Renal cortical epithelial cell (primary cell): ENCODE measurements around the gene RPTOR. TPM values are rescaled to one million over a fixed set of nuclear protein-coding genes. Genes with fewer than 3 reads are reported as not detected.
"Not testable (repeated sequence)": the region's sequence is repeated elsewhere in the genome, so short reads cannot be mapped to it uniquely, and the experiment has no call there.

Experiments used
- DNase-seq: peaks from one replicate; pipeline ENCODE4 v3.0.0-alpha.2; 2011; ENCODE audit warnings: low read depth
- total RNA-seq: library from RNA; depleted of rRNA; stranded (reverse); fragments of >200 nt; gene quantifications from 2 replicates; pipeline ENCODE4 v1.2.3, GENCODE V29; 2014

RPTOR gene
- total RNA-seq, 1 donor from 2014 or later: 35.5 TPM

GRCh38 chr17:80814491-80814890 is 269.9 kb downstream of the RPTOR start:
- no peak for DNase-seq

GRCh38 chr17:80815151-80815681 is 270.6 kb downstream of the RPTOR start:
- no peak for DNase-seq

GRCh38 chr17:80815718-80816117 is 271.1 kb downstream of the RPTOR start:
- not testable (repeated sequence) for DNase-seq

GRCh38 chr17:80816241-80817103 is 271.8 kb downstream of the RPTOR start:
- DNase-seq: no peak

- no peak for DNase-seq
These were observed 272.7 kb downstream of the RPTOR start for GRCh38 chr17:80817321-80817845.

GRCh38 chr17:80817861-80818260 is 273.2 kb downstream of the RPTOR start:
- peak; percentile 16 for DNase-seq

- DNase-seq: no peak
These were observed 274.2 kb downstream of the RPTOR start for GRCh38 chr17:80818871-80819270.

GRCh38 chr17:80819422-80820164 is 275.0 kb downstream of the RPTOR start:
- no peak for DNase-seq

- no peak for DNase-seq
These were observed 275.7 kb downstream of the RPTOR start for GRCh38 chr17:80820331-80820730.

GRCh38 chr17:80821546-80821945 is 276.9 kb downstream of the RPTOR start:
- no peak for DNase-seq

GRCh38 chr17:80822021-80822699 is 277.5 kb downstream of the RPTOR start:
- DNase-seq: no peak

- DNase-seq: no peak
These were observed 278.2 kb downstream of the RPTOR start for GRCh38 chr17:80822700-80823410.

GRCh38 chr17:80824549-80825470 is 280.2 kb downstream of the RPTOR start:
- no peak for DNase-seq

- no peak for DNase-seq
These were observed 281.1 kb downstream of the RPTOR start for GRCh38 chr17:80825471-80826345.

- no peak for DNase-seq
These were observed 281.8 kb downstream of the RPTOR start for GRCh38 chr17:80826346-80826954.

- peak; percentile 74 for DNase-seq
These were observed 282.5 kb downstream of the RPTOR start for GRCh38 chr17:80826955-80827645.

GRCh38 chr17:80827646-80828643 is 283.3 kb downstream of the RPTOR start:
- DNase-seq: no peak
